Astrocyte (in vitro differentiated cells and primary cell): ENCODE results near the gene CALY.

Experiments used
- EZH2 ChIP-seq: IDR thresholded peaks from 2 replicates; pipeline ENCODE4 v1.6.1; 2012; ENCODE audit warnings: mild to moderate bottlenecking, low read length, inconsistent platforms; ENCODE audit not compliant: insufficient read depth
- TF ChIP-seq, protein P1 (sequence below): IDR thresholded peaks from 2 replicates; pipeline ENCODE4 v1.5.1; 2011; ENCODE audit warnings: low read depth, mild to moderate bottlenecking, inconsistent platforms, low read length, moderate library complexity; ENCODE audit not compliant: insufficient read depth

DNA sequence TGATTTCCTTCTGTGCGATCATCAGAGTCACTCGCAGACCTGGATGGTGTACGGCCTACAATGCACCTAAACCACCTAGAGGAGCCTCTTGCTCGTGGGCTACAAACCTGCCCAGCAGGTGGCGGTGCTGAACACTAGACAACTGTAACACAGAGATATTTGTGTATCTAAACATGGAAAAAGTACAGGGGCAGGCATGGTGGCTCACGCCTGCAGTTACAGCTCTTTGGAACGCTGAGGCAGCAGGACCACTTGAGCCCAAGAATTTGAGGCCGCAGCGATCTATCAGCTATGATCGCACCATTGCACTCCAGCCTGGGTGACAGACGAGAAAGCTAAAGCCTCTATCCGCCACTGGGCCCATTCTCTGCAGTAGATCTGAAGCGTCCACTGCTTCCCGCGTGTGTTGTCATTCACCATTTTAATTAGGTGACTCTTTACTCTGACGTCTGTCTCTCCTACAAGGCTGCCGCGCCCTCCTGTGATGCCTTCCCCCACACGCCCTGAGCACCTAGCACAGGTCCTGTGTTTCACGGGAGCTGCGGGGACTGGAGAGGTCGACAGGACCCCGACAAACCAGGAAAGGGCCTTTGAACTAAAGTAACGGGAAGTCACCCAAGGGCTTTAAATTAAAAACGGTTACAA, 28.8 kb downstream of the CALY start:
- TF ChIP-seq, protein P1, sequence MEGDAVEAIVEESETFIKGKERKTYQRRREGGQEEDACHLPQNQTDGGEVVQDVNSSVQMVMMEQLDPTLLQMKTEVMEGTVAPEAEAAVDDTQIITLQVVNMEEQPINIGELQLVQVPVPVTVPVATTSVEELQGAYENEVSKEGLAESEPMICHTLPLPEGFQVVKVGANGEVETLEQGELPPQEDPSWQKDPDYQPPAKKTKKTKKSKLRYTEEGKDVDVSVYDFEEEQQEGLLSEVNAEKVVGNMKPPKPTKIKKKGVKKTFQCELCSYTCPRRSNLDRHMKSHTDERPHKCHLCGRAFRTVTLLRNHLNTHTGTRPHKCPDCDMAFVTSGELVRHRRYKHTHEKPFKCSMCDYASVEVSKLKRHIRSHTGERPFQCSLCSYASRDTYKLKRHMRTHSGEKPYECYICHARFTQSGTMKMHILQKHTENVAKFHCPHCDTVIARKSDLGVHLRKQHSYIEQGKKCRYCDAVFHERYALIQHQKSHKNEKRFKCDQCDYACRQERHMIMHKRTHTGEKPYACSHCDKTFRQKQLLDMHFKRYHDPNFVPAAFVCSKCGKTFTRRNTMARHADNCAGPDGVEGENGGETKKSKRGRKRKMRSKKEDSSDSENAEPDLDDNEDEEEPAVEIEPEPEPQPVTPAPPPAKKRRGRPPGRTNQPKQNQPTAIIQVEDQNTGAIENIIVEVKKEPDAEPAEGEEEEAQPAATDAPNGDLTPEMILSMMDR, result peak; percentile 68
- TF ChIP-seq EZH2, result no peak
